Femur (tissue), 1 donor: Measurements from ENCODE around the gene NHERF1.

Experiments used
- DNase-seq: peaks from one replicate; pipeline ENCODE4 v3.0.0-alpha.2; 2017

NHERF1 gene

GRCh38 chr17:74748529-74749278 is at the start of gene NHERF1:
Gene NHERF1 (plus strand): TSS chr17:74748628. CDS start chr17:74748847, 219 bp downstream.
- DNase-seq, result peak; percentile 95

GRCh38 chr17:74699236-74699635 is 49.2 kb upstream of the NHERF1 start:
- no peak for DNase-seq

- no peak for DNase-seq
These were observed 46.1 kb upstream of the NHERF1 start for GRCh38 chr17:74702116-74702871.

GRCh38 chr17:74703311-74703710 is 45.1 kb upstream of the NHERF1 start:
- DNase-seq, result no peak

GRCh38 chr17:74704544-74704943 is 43.9 kb upstream of the NHERF1 start:
- no peak for DNase-seq

- no peak for DNase-seq
These were observed 37.2 kb upstream of the NHERF1 start for GRCh38 chr17:74711058-74711824.

- no peak for DNase-seq
These were observed 36.1 kb upstream of the NHERF1 start for GRCh38 chr17:74712301-74712700.

GRCh38 chr17:74712756-74713155 is 35.7 kb upstream of the NHERF1 start, which contains the start of gene CD300LF:
Gene CD300LF (minus strand): TSS chr17:74712923. CDS start chr17:74712866, 57 bp downstream.
- DNase-seq, result no peak

- DNase-seq, result no peak
These were observed 35.2 kb upstream of the NHERF1 start for GRCh38 chr17:74713171-74713755.

- DNase-seq, result no peak
These were observed 33.3 kb upstream of the NHERF1 start for GRCh38 chr17:74715144-74715543.

GRCh38 chr17:74720506-74720905 is 27.9 kb upstream of the NHERF1 start:
- DNase-seq, result no peak

- DNase-seq, result no peak
These were observed 25.6 kb upstream of the NHERF1 start for GRCh38 chr17:74722782-74723181.

GRCh38 chr17:74723891-74724290 is 24.5 kb upstream of the NHERF1 start:
- DNase-seq, result no peak

GRCh38 chr17:74725111-74725510 is 23.3 kb upstream of the NHERF1 start:
- DNase-seq, result no peak

- DNase-seq, result no peak
These were observed 20.3 kb upstream of the NHERF1 start for GRCh38 chr17:74728033-74728701.

- DNase-seq, result no peak
These were observed 19.7 kb upstream of the NHERF1 start for GRCh38 chr17:74728702-74729075.

GRCh38 chr17:74729368-74729767 is 19.1 kb upstream of the NHERF1 start:
- DNase-seq, result no peak

- DNase-seq, result no peak
These were observed 18.6 kb upstream of the NHERF1 start for GRCh38 chr17:74729866-74730265.

- DNase-seq, result no peak
These were observed 17.7 kb upstream of the NHERF1 start for GRCh38 chr17:74730491-74731346.

- DNase-seq, result no peak
These were observed 17.2 kb upstream of the NHERF1 start for GRCh38 chr17:74731347-74731605.

GRCh38 chr17:74732042-74732867 is 16.2 kb upstream of the NHERF1 start:
- DNase-seq, result no peak
